ENCODE results near the gene PHOSPHO2.

PHOSPHO2 gene

DNA sequence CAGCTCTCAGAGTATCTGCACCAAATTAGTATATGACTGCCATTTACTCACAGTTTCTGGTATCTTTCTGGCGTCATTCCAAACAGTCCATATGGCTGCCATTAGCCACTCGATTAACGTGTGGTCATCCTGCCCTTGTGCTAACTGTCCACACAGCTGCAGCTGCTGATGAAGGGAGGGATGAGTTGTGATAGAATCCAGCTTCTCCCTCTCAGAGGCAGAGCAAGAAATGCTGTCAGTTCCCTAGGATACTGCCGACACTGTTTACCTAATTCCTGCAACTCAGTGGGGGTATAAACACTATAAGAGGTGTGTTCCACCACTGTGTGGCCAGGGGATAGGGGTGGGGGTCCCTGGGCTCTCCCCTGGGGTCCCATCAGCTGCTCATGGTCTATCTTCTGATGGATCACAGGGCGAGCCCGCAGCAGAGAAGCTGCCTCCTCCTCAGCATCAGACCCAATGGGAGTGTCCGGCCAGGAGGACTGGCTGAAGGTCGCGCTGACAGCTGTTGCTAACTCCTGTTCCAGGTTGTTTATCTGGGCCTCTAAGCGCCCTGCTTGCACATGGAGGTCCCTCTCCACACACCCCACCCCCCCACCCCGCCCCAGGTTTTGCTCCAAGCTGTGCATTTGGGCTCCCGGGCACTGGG is 22.1 kb downstream of the PHOSPHO2 start:
- no peak for FAIRE-seq
- no peak for DNase-seq (ENCODE audit: low spot score)

DNA sequence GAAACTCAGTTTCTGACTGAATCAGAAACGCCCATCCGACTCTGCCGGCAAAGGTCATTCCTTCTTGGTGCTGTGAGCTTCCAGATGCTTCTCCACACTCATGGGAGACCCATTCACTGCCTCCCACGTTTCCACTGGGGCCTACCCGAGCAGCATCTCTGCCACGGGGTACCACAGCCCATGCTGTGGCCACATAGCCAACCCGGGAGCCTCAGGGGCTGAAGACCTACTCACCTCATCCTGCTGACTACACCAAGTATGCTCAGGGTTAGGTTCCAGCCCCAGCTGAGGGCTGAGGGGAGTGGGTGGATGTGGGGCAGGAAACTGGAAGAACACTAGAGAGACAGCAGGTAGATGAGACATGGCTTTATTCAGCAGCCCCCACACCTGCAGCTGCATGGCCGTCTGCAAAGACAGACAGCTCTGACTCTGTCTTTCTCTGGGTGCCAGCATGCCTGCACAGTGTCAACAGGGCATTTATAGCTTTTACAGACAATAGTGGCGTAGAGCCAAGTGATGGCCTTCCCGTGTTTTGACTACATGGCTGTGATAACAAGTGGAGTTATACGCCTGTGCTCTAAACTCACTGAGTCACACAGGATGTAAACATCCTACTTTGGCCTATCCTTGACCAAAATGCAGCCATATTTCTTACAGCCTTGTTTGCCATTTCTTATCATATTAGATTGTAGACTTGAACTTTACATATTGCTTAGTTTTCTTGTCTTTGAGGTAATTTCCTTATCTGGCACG is 22.8 kb downstream of the PHOSPHO2 start:
- DNase-seq (ENCODE audit: low spot score) = no peak

DNA sequence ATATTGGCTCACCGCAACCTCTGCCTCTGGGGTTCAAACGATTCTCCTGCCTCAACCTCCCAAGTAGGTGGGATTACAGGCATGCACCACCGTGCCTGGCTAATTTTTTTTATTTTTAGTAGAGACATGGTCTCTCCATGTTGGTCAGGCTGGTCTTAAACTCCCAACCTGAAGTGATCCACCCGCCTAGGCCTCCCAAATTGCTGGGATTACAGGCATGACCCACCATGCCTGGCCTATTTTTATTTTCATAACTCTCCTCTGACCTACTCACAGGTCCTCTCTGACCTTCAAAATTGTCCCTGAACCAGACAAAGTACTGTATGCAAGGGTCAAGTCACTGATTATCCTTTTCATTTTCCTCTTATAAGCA is 23.4 kb downstream of the PHOSPHO2 start:
- no peak for DNase-seq (ENCODE audit: low spot score)
- no peak for FAIRE-seq

More for the DNA sequence above, 22.8 kb downstream of the PHOSPHO2 start:
- no peak for FAIRE-seq

DNA sequence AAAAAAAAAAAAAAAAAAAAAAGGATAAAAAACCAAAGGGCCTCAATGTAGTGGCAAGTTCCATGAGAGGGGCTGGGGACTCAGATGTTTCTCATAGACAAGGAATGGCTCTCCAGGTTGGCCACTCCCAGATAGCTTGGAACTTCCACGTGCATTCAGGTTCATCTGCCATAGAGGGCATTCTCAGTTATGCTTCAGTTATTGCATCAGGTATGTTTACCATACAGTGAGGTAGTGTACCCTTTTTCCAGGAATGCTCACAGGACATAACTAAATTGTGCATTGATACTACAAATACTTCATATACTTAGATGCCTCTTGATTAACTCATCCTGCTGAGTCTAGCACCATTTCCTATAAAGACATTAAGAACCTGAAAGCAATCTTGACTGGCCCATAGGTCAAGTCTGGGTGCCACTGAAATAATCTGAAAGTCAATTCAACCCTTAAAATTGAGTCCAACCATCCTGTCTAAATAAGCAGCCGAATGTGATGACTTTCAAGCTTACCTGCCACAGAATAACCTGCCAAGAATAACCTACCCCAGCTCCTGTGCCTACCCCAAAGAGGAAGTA is 24.7 kb downstream of the PHOSPHO2 start:
- DNase-seq (ENCODE audit: low spot score) (no peak), FAIRE-seq (no peak)

GRCh38 chr2:169721016-169721415 is 26.7 kb downstream of the PHOSPHO2 start:
- DNase-seq (ENCODE audit: low spot score) = no peak
- no peak for FAIRE-seq

DNA sequence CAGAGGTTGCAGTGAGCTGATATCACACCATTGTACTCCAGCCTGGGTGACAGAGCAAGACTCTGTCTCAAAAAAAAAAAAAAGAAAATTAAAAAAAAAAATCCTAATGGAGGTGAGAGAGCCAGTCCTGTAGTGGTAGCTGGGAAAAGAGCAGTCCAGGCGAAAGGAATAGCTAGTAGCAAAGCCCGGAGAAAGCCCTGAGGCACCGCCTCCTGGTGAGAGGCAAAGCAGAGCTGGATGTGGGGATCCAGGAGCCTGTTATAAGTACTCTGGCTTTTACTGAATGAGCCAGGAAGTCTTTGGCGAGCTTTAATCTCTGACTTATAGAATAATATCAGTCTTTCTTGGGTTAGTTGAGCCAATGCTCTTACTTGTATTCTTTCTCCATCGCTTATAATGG is 32.8 kb downstream of the PHOSPHO2 start:
- DNase-seq (ENCODE audit: low spot score) (no peak), FAIRE-seq (no peak)

- FAIRE-seq = no peak
- DNase-seq (ENCODE audit: low spot score) = no peak
Measured at GRCh38 chr2:169729274-169729605, 35.0 kb downstream of the PHOSPHO2 start.

DNA sequence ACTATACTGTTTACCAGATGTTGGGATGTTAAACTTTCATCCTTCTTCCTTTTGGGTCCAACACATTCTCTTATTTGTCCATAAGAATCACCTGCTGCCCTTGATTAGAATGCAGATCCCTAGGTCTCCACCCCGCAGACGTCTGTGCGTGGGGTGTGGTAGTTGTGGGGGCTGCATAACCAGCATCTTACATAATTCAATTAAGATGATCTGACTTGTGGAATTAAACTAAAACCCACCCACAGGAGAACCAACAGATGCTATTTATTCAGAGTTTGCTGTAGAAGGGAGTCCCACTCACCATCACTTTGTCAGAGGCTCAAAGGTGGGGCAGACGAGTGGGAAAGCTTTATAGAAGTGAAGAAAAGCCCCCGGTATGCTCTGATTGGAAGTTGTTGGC is 37.8 kb downstream of the PHOSPHO2 start:
- FAIRE-seq (no peak), DNase-seq (ENCODE audit: low spot score) (no peak)

DNA sequence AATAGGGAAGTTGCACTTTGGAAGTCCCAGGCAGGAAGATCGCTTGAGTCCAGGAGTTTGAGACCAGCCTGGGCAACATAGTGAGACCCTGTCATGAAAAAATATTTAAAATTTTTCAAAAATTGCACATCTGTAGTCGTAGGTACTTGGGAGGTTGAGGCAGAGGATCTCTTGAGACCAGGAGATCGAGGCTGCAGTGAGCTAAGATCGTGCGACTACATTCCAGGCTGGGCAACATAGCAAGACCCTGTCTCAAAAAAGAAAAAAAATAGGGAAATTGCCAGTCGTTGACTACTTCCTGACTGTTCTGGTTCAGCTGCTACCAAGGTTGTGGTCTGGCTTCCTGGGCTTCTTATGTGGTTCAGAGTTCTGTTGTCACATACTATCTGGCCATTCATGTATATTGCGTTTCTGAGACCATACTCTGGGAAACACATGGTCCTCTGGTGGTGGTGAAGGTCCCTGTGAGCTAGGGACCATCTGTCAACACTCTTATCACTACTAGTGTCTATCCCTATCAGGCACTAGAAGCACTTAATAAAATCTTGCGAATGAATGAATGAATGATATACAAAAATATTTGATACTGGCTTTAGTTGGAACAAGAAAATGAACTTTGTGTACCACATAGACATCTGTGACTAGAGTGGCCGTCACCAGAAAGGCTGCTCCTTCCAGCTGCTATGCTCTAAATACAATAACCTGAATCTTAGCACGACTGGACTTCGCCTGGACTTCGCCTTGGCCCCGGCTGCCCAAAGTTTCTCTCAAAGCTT is 38.5 kb downstream of the PHOSPHO2 start:
- FAIRE-seq (no peak), DNase-seq (ENCODE audit: low spot score) (no peak)

GRCh38 chr2:169734169-169734847 is 40.0 kb downstream of the PHOSPHO2 start:
- no peak for DNase-seq (ENCODE audit: low spot score)
- FAIRE-seq = no peak

DNA sequence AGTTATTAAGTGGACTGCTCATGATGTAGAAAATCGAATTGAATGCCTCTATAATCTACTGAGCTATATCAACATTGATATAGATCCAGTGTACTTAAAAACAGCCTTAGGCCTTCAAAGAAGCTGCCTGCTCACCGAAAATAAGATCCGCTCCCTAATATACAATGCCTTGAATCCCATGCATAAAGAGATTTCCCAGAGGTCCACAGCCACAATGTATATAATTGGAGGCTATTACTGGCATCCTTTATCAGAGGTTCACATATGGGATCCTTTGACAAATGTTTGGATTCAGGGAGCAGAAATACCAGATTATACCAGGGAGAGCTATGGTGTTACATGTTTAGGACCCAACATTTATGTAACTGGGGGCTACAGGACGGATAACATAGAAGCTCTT is 41.4 kb downstream of the PHOSPHO2 start:
- no peak for DNase-seq (ENCODE audit: low spot score)
- no peak for FAIRE-seq

- DNase-seq (ENCODE audit: low spot score) (no peak), FAIRE-seq (no peak)
Measured at GRCh38 chr2:169736902-169737301, 42.6 kb downstream of the PHOSPHO2 start.

DNA sequence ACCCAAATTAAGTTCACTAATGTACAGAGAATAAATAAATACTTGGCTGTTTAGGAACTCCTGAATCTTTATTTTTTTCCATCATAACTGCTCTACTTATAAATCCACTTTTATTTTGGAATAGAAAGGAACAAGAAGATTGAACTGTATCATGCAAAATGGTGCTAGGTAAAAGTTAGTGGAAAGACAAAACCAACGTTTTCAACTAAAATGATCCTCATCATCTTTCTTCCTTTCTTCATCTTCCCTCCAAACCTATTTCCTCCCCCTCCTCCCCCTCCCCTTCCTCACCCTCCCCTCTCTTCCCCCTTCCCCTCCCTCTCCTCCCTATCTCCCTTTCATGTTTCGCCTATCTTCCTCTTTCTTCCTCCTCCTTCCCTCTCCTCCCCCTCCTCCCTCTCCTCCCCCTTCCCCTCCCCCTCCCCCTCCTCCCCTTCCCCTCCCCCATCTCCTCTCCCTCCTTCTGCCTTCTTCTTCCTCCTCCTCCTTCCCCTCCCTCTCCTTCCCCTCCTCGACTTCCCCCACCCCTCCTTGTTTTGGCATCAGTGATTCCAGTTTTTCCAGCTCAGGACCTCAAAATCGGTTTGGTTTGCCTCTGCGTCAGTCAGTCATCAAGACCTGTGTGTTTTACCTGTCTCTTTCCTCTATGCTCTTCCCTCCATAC is 44.4 kb downstream of the PHOSPHO2 start:
- FAIRE-seq = no peak
- DNase-seq (ENCODE audit: low spot score) = no peak

DNA sequence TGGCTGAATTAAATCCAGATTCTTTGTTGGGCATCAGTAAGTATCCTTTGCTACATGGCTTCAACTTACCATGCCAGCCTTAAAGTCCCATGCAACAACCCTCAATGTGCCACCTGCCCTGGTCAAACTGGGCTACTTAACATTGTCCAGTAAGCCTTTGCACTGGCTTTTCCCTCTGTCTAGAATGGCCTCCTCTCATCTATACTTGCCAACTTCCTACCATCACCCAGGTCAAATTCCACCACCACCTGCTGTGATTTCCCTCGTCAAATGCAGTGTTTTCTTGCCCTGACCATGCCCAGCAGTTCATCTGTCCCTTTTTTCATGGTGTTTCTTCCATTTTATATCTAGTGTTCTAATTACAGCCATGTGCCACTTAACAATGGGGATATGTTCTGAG is 45.1 kb downstream of the PHOSPHO2 start:
- FAIRE-seq (no peak), DNase-seq (ENCODE audit: low spot score) (no peak)

DNA sequence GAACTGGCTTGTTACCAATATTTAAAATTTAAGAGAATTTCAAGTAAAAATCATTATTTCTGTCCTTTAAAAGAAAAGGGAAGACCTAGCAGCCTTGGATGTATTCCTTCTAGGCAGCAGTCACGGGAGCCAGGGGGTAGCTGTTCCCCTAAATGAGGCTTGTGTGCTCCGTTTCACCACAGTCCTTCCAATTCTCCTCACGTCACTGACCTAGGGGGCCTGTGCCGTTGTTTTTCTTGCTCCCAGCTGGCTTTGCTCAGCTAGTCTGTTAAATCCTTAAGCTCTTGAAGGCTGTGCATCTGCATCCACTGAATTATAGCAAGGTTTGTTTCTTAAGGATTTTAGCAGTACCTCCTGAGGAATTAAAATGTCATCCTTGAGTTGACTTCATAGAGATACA is 49.3 kb downstream of the PHOSPHO2 start:
- no peak for FAIRE-seq
- DNase-seq (ENCODE audit: low spot score) = no peak

DNA sequence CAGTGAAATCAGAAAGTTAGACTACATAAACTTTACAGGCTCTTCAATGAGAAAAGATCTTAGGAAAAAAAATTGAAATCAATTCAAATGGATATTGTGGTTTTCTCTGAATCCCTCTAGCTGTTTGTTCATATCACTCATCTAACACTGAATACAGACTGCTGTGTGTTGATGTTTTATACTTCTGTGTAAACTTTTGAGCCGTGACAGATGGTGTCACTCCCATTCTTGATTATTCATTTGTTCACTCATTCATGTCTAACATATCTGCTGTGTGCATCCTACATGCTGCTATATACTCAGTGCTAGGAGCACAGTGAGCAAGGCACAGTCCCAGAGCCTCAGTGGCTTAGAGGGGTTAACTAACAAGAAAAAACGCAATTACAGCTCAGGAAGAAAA is 52.0 kb downstream of the PHOSPHO2 start:
- no peak for DNase-seq (ENCODE audit: low spot score)
- FAIRE-seq = no peak

GRCh38 chr2:169748319-169748718 is 54.0 kb downstream of the PHOSPHO2 start:
- DNase-seq (ENCODE audit: low spot score) (no peak), FAIRE-seq (no peak)

Measured in RCC 7860 (cell line).